Endothelial cell (in vitro differentiated cells): ENCODE data around the gene SMU1. TPM values are rescaled to one million over a fixed set of nuclear protein-coding genes. Genes with fewer than 3 reads are reported as not detected.

Experiments used
- DNase-seq: peaks from one replicate; pipeline ENCODE4 v3.0.0; 2021; ENCODE audit warnings: low spot score
- H3K27ac Mint-ChIP-seq: one replicate; pipeline ENCODE4 v1.8.0; 2021; ENCODE audit warnings: mixed read lengths, inconsistent platforms; ENCODE audit not compliant: unreplicated experiment
- H3K27me3 Mint-ChIP-seq: one replicate; pipeline ENCODE4 v1.8.0; 2021; ENCODE audit warnings: mild to moderate bottlenecking, moderate library complexity, mixed read lengths, inconsistent platforms; ENCODE audit not compliant: unreplicated experiment
- H3K36me3 Mint-ChIP-seq: one replicate; pipeline ENCODE4 v1.8.0; 2021; ENCODE audit warnings: mild to moderate bottlenecking, low read depth, mixed read lengths, inconsistent platforms; ENCODE audit not compliant: unreplicated experiment
- H3K4me1 Mint-ChIP-seq: one replicate; pipeline ENCODE4 v1.8.0; 2021; ENCODE audit warnings: mild to moderate bottlenecking, mixed read lengths, inconsistent platforms; ENCODE audit not compliant: unreplicated experiment
- H3K4me3 Mint-ChIP-seq: one replicate; pipeline ENCODE4 v1.8.0; 2021; ENCODE audit warnings: mild to moderate bottlenecking, mixed read lengths, inconsistent platforms; ENCODE audit not compliant: unreplicated experiment
- H3K9me3 Mint-ChIP-seq: one replicate; pipeline ENCODE4 v1.8.0; 2021; ENCODE audit warnings: mixed read lengths, inconsistent platforms; ENCODE audit not compliant: unreplicated experiment
- CTCF ChIP-seq: fragments of 200-600 bp; sonication (generic); IDR thresholded peaks from one replicate; pipeline ENCODE4 v1.5.0; 2021; ENCODE audit warnings: antibody characterized with exemption; ENCODE audit not compliant: unreplicated experiment
- long read RNA-seq: library from polyadenylated mRNA; unstranded; transcript quantifications from one replicate; pipeline ENCODE4 v2.0.0, GENCODE V29; 2020; ENCODE audit not compliant: unreplicated experiment
- total RNA-seq: library from RNA; stranded (reverse); fragmentation: NEBNext Ultra II Directional; extraction: Animal tissue kit (Norgen Biotek cat#: 25700); gene quantifications from one replicate; pipeline ENCODE4 v1.2.1, GENCODE V29; 2021; ENCODE audit not compliant: unreplicated experiment

The SMU1 gene
- total RNA-seq, result 23.7 TPM
- long read RNA-seq, full-length matches to known transcripts, result 44 of 55 reads
- long read RNA-seq, partial matches to known transcripts, result 5 of 55 reads
- long read RNA-seq, other reads (novel, unspliced or antisense), result 6 of 55 reads

GRCh38 chr9:33076046-33077004, at the start of gene SMU1:
TSS of gene SMU1 (minus strand) at chr9:33076674. CDS start at chr9:33076608, 66 bp downstream.
- H3K9me3 Mint-ChIP-seq, result no peaks in the 10 kb centered on the region
- TF ChIP-seq CTCF, result no peak
- no peaks in the 10 kb centered on the region for H3K27me3 Mint-ChIP-seq
- DNase-seq, result peak; percentile 91
- H3K27ac Mint-ChIP-seq, result peak within 1 kb of the TSS; percentile 98
- H3K4me1 Mint-ChIP-seq, result peaks cover 12% of the 10 kb centered on the region
- peak within 1 kb of the TSS; percentile 99 for H3K4me3 Mint-ChIP-seq
- peaks cover 13% of the 10 kb centered on the region for H3K36me3 Mint-ChIP-seq

GRCh38 chr9:33125461-33125860, 49.0 kb upstream of the SMU1 start:
- Mint-ChIP-seq H3K27me3 (peaks cover 4% of the 10 kb centered on the region), H3K36me3 (peaks cover 33% of the 10 kb centered on the region), H3K9me3 (no peaks in the 10 kb centered on the region), H3K4me3 (no peak overlapping the region), H3K27ac (no peak overlapping the region), H3K4me1 (peaks cover 15% of the 10 kb centered on the region)
- TF ChIP-seq CTCF, result no peak
- DNase-seq, result no peak

- Mint-ChIP-seq H3K27ac (peak overlapping the region; percentile 63), H3K9me3 (no peaks in the 10 kb centered on the region), H3K4me1 (peaks cover 12% of the 10 kb centered on the region)
These were observed 48.4 kb upstream of the SMU1 start for GRCh38 chr9:33124751-33125381.

GRCh38 chr9:33124046-33124445, 47.6 kb upstream of the SMU1 start:
- Mint-ChIP-seq H3K4me3 (no peak overlapping the region), H3K4me1 (peaks cover 6% of the 10 kb centered on the region), H3K36me3 (peaks cover 25% of the 10 kb centered on the region), H3K9me3 (no peaks in the 10 kb centered on the region), H3K27ac (no peak overlapping the region), H3K27me3 (peaks cover 4% of the 10 kb centered on the region)
- DNase-seq, result no peak
- TF ChIP-seq CTCF, result no peak

More at GRCh38 chr9:33124751-33125381, 48.4 kb upstream of the SMU1 start:
- TF ChIP-seq CTCF, result no peak
- peaks cover 4% of the 10 kb centered on the region for H3K27me3 Mint-ChIP-seq
- no peak for DNase-seq
- peaks cover 28% of the 10 kb centered on the region for H3K36me3 Mint-ChIP-seq
- peak overlapping the region; percentile 16 for H3K4me3 Mint-ChIP-seq
